ENCODE data around the gene TRERF1. TPM values are rescaled to one million over a fixed set of nuclear protein-coding genes. Genes with fewer than 3 reads are reported as not detected.

The TRERF1 gene
- total RNA-seq, 1 donor from 2014 or later, result 3.8 TPM

DNA sequence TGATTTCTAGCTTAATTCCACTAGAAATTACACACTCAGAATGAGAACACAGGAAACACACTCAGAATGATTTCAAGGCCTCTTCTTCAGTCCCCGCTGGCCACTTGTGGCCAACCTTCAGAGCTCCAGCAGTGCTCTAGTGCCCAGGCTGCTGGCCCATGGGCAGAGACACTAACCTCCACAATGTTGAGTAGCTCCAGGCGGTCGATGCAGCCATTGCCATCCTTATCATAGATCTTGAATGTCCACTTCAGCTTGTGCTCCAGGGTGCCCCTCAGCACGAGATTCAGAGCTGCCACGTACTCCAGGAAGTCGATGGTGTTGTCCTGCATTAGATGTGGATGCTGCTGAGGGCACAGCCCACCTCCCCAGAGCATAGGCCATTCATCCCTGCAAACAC, 263.3 kb downstream of the TRERF1 start:
- Histone ChIP-seq H3K27ac (no peak overlapping the region), H3K4me1 (no peaks in the 10 kb centered on the region), H3K27me3 (no peaks in the 10 kb centered on the region), H3K36me3 (no peaks in the 10 kb centered on the region), H3K4me3 (no peak overlapping the region), H3K9me3 (no peaks in the 10 kb centered on the region)
- intact Hi-C loops (cut with DNase I), result no loop called here
- ATAC-seq (no peak), DNase-seq (no peak)
- TF ChIP-seq, protein P1, sequence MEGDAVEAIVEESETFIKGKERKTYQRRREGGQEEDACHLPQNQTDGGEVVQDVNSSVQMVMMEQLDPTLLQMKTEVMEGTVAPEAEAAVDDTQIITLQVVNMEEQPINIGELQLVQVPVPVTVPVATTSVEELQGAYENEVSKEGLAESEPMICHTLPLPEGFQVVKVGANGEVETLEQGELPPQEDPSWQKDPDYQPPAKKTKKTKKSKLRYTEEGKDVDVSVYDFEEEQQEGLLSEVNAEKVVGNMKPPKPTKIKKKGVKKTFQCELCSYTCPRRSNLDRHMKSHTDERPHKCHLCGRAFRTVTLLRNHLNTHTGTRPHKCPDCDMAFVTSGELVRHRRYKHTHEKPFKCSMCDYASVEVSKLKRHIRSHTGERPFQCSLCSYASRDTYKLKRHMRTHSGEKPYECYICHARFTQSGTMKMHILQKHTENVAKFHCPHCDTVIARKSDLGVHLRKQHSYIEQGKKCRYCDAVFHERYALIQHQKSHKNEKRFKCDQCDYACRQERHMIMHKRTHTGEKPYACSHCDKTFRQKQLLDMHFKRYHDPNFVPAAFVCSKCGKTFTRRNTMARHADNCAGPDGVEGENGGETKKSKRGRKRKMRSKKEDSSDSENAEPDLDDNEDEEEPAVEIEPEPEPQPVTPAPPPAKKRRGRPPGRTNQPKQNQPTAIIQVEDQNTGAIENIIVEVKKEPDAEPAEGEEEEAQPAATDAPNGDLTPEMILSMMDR (IDR thresholded peaks at IDR 0.05), result no peak

- Histone ChIP-seq H3K36me3 (no peaks in the 10 kb centered on the region), H3K27me3 (no peaks in the 10 kb centered on the region), H3K27ac (no peak overlapping the region), H3K4me1 (no peaks in the 10 kb centered on the region), H3K9me3 (no peaks in the 10 kb centered on the region), H3K4me3 (no peak overlapping the region)
- TF ChIP-seq, protein P1 (IDR thresholded peaks at IDR 0.05), result no peak
- ATAC-seq, result no peak
- peak; percentile 28 for DNase-seq
- intact Hi-C loops (cut with DNase I), result no loop called here
Measured at GRCh38 chr6:42185597-42185996, 266.1 kb downstream of the TRERF1 start.

DNA sequence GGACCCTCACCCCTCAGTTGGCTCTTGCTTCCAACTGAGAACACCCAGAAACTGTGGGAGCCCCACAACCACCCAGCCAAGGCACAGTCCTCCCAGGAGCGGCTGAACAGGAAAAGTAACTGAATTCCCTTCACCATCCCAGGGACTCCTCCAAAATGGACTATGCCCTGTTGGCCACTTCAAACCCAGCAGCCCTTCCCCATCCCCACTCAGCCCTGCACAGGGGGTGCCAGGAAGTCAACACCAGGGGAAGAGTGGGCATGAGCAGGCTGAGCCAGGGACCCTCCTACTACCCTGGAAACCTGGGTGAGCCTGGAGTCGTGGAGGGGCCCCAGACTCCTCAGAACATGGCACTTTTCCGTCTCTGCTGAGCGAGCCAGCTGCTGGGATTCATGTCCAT, 267.3 kb downstream of the TRERF1 start:
- intact Hi-C loops (cut with DNase I), result no loop called here
- TF ChIP-seq, protein P1 (IDR thresholded peaks at IDR 0.05), result no peak
- H3K4me1 ChIP-seq, result no peaks in the 10 kb centered on the region
- H3K27ac ChIP-seq, result no peak overlapping the region
- ATAC-seq (no peak), DNase-seq (no peak)
- H3K9me3 ChIP-seq, result no peaks in the 10 kb centered on the region
- H3K36me3 ChIP-seq, result no peaks in the 10 kb centered on the region
- no peak overlapping the region for H3K4me3 ChIP-seq
- H3K27me3 ChIP-seq, result no peaks in the 10 kb centered on the region

- intact Hi-C loops (cut with DNase I), result no loop called here
- H3K36me3 ChIP-seq, result no peaks in the 10 kb centered on the region
- no peak overlapping the region for H3K4me3 ChIP-seq
- TF ChIP-seq, protein P1 (IDR thresholded peaks at IDR 0.05), result no peak
- no peaks in the 10 kb centered on the region for H3K27me3 ChIP-seq
- no peak for DNase-seq
- no peaks in the 10 kb centered on the region for H3K4me1 ChIP-seq
- H3K9me3 ChIP-seq, result no peaks in the 10 kb centered on the region
- H3K27ac ChIP-seq, result no peak overlapping the region
- ATAC-seq, result no peak
Measured at GRCh38 chr6:42182101-42182500, 269.6 kb downstream of the TRERF1 start.

- no peaks in the 10 kb centered on the region for H3K36me3 ChIP-seq
- DNase-seq, result no peak
- no peaks in the 10 kb centered on the region for H3K9me3 ChIP-seq
- H3K4me1 ChIP-seq, result no peaks in the 10 kb centered on the region
- no peak for ATAC-seq
- H3K27me3 ChIP-seq, result no peaks in the 10 kb centered on the region
- H3K4me3 ChIP-seq, result no peak overlapping the region
- TF ChIP-seq, protein P1 (IDR thresholded peaks at IDR 0.05), result no peak
- intact Hi-C loops (cut with DNase I), result no loop called here
- no peak overlapping the region for H3K27ac ChIP-seq
Measured at GRCh38 chr6:42179945-42180313, 271.8 kb downstream of the TRERF1 start.

GRCh38 chr6:42179261-42179944, 272.3 kb downstream of the TRERF1 start:
- intact Hi-C loops (cut with DNase I), result no loop called here
- ATAC-seq (no peak), DNase-seq (no peak)
- TF ChIP-seq, protein P1 (IDR thresholded peaks at IDR 0.05), result no peak
- H3K27me3 ChIP-seq, result no peaks in the 10 kb centered on the region
- no peaks in the 10 kb centered on the region for H3K36me3 ChIP-seq
- no peak overlapping the region for H3K27ac ChIP-seq
- H3K4me3 ChIP-seq, result no peak overlapping the region
- no peaks in the 10 kb centered on the region for H3K9me3 ChIP-seq
- H3K4me1 ChIP-seq, result no peaks in the 10 kb centered on the region

Measured in upper lobe of right lung (tissue), 1 donor.